ENCODE measurements around the gene SUSD3. TPM values are rescaled to one million over a fixed set of nuclear protein-coding genes. Genes with fewer than 3 reads are reported as not detected.

Gene SUSD3
- total RNA-seq, 1 experiment from 2014 or later: 5.0 TPM

DNA sequence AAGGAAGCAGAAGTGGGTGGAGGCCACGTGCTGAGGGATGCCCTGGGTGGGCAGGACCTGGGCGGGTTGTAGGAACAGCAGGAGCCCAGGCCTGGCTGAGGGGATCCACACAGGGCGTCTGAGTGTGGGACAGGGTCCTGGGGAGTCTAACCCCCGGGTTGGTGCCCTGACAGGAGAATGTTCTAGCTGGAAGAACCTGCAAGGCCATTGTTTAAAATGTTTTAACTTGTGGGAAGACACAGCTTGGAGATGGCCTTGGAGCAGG lies 33.9 kb upstream of the SUSD3 start:
- H3K27ac ChIP-seq (ENCODE audit: low read length): no peak overlapping the region
- ATAC-seq: no peak
- in situ Hi-C loops (cut with HindIII; ENCODE audit: low pct_unique_long_range_greater_than_20kb, low sequenced_read_pairs) (no loop called here), intact Hi-C loops (cut with micrococcal nuclease; ENCODE audit: unreplicated experiment) (no loop called here)
- no peaks in the 10 kb centered on the region for H3K4me1 ChIP-seq (ENCODE audit: control insufficient read depth, insufficient read depth, low read length)
- no peaks in the 10 kb centered on the region for H3K9me3 ChIP-seq (ENCODE audit: control insufficient read depth, insufficient read depth, low read depth, low read length)
- CTCF ChIA-PET: no interaction called here
- no peaks in the 10 kb centered on the region for H3K27me3 ChIP-seq (ENCODE audit: control insufficient read depth, insufficient read depth, low read length)
- TF ChIP-seq, protein P1, sequence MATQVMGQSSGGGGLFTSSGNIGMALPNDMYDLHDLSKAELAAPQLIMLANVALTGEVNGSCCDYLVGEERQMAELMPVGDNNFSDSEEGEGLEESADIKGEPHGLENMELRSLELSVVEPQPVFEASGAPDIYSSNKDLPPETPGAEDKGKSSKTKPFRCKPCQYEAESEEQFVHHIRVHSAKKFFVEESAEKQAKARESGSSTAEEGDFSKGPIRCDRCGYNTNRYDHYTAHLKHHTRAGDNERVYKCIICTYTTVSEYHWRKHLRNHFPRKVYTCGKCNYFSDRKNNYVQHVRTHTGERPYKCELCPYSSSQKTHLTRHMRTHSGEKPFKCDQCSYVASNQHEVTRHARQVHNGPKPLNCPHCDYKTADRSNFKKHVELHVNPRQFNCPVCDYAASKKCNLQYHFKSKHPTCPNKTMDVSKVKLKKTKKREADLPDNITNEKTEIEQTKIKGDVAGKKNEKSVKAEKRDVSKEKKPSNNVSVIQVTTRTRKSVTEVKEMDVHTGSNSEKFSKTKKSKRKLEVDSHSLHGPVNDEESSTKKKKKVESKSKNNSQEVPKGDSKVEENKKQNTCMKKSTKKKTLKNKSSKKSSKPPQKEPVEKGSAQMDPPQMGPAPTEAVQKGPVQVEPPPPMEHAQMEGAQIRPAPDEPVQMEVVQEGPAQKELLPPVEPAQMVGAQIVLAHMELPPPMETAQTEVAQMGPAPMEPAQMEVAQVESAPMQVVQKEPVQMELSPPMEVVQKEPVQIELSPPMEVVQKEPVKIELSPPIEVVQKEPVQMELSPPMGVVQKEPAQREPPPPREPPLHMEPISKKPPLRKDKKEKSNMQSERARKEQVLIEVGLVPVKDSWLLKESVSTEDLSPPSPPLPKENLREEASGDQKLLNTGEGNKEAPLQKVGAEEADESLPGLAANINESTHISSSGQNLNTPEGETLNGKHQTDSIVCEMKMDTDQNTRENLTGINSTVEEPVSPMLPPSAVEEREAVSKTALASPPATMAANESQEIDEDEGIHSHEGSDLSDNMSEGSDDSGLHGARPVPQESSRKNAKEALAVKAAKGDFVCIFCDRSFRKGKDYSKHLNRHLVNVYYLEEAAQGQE (IDR thresholded peaks at IDR 0.05; ENCODE audit: insufficient read depth in 1 of 2, low read depth in 2 of 2, low read length in 1 of 2): no peak
- TF ChIP-seq TCF7L2 (IDR thresholded peaks at IDR 0.05; ENCODE audit: low read depth, low read length): no peak
- no peak for TF ChIP-seq SIN3A (IDR thresholded peaks at IDR 0.05; ENCODE audit: borderline replicate concordance, insufficient read depth, low read depth, low read length)
- TF ChIP-seq, protein P2, sequence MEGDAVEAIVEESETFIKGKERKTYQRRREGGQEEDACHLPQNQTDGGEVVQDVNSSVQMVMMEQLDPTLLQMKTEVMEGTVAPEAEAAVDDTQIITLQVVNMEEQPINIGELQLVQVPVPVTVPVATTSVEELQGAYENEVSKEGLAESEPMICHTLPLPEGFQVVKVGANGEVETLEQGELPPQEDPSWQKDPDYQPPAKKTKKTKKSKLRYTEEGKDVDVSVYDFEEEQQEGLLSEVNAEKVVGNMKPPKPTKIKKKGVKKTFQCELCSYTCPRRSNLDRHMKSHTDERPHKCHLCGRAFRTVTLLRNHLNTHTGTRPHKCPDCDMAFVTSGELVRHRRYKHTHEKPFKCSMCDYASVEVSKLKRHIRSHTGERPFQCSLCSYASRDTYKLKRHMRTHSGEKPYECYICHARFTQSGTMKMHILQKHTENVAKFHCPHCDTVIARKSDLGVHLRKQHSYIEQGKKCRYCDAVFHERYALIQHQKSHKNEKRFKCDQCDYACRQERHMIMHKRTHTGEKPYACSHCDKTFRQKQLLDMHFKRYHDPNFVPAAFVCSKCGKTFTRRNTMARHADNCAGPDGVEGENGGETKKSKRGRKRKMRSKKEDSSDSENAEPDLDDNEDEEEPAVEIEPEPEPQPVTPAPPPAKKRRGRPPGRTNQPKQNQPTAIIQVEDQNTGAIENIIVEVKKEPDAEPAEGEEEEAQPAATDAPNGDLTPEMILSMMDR (IDR thresholded peaks at IDR 0.05): no peak
- TF ChIP-seq POLR2AphosphoS5 (IDR thresholded peaks at IDR 0.05; ENCODE audit: low read depth, low read length): no peak
- H3K36me3 ChIP-seq (ENCODE audit: control insufficient read depth, insufficient read depth, low read length): no peaks in the 10 kb centered on the region
- no TSS peak for BruUV-seq (replicated peaks)
- POLR2A ChIA-PET: no interaction called here
- DNase-seq (ENCODE audit: low read depth, low spot score): no peak
- no peak overlapping the region for H3K4me3 ChIP-seq (ENCODE audit: low read depth in 2 of 2, low read length in 2 of 2)

DNA sequence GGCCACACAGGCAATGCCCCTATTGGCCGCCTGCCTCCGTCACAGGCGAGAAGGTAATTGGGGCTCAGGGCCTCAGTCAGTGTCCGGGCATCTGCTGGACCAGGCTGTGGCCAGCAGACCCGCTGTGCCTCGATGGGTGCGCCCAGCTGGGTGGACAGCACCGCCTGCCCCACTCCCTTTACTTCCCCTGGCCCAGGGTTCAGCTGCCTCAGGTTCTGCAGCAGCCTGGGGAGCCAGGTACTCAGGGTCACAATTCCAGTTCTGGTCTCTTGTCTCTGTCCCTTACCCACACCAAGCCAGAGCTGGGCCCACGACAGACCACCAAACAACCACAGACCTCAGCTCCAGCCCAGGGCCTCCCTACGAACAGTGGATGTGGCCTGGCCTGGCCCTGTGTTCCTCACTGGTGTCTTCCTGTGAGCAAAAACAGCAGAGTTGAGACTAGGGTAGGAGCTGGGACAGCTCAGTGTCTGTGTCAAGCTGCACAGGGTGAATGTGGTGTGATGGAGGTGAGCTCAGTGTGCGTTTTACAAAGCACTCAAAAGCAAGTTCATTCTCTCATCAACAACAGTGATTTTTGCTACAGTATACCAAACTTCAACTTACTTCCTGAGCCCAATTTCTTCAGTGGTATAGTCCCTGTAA lies 33.4 kb upstream of the SUSD3 start:
- H3K27me3 ChIP-seq (ENCODE audit: control insufficient read depth, insufficient read depth, low read length): no peaks in the 10 kb centered on the region
- ATAC-seq (no peak), DNase-seq (ENCODE audit: low read depth, low spot score) (no peak)
- POLR2A ChIA-PET: no interaction called here
- no TSS peak for BruUV-seq (replicated peaks)
- H3K9me3 ChIP-seq (ENCODE audit: control insufficient read depth, insufficient read depth, low read depth, low read length): no peaks in the 10 kb centered on the region
- no peak overlapping the region for H3K4me3 ChIP-seq (ENCODE audit: low read depth in 2 of 2, low read length in 2 of 2)
- TF ChIP-seq POLR2AphosphoS5 (IDR thresholded peaks at IDR 0.05; ENCODE audit: low read depth, low read length) (no peak), TCF7L2 (IDR thresholded peaks at IDR 0.05; ENCODE audit: low read depth, low read length) (no peak)
- in situ Hi-C loops (cut with HindIII; ENCODE audit: low pct_unique_long_range_greater_than_20kb, low sequenced_read_pairs) (no loop called here), intact Hi-C loops (cut with micrococcal nuclease; ENCODE audit: unreplicated experiment) (no loop called here)
- H3K27ac ChIP-seq (ENCODE audit: low read length): no peak overlapping the region
- H3K36me3 ChIP-seq (ENCODE audit: control insufficient read depth, insufficient read depth, low read length): no peaks in the 10 kb centered on the region
- CTCF ChIA-PET: no interaction called here
- no peaks in the 10 kb centered on the region for H3K4me1 ChIP-seq (ENCODE audit: control insufficient read depth, insufficient read depth, low read length)

DNA sequence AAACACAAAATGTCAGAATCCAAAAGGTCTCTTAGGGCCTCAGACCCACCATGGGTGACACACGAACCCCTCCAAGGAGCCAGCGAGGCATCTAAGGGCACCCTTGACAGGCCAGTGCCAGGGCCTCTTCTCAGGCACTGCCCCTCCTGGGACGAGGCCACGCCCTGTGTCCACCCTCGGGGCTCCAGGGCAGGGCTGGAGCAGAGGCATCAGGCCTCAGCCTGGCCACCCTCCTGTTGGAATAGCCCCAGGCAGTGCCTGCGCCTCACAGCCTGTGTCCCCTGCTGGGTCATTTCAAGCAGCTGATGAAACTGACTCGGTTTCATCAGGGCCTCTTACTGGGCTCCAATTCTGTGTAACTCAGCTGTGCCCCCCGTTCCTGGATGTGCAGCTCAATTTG lies 32.8 kb upstream of the SUSD3 start:
- POLR2A ChIA-PET: no interaction called here

More for the DNA sequence above, 32.8 kb upstream of the SUSD3 start:
- intact Hi-C loops (cut with micrococcal nuclease; ENCODE audit: unreplicated experiment) (no loop called here), in situ Hi-C loops (cut with HindIII; ENCODE audit: low pct_unique_long_range_greater_than_20kb, low sequenced_read_pairs) (no loop called here)
- Histone ChIP-seq H3K27me3 (ENCODE audit: control insufficient read depth, insufficient read depth, low read length) (no peaks in the 10 kb centered on the region), H3K9me3 (ENCODE audit: control insufficient read depth, insufficient read depth, low read depth, low read length) (no peaks in the 10 kb centered on the region), H3K27ac (ENCODE audit: low read length) (no peak overlapping the region), H3K36me3 (ENCODE audit: control insufficient read depth, insufficient read depth, low read length) (no peaks in the 10 kb centered on the region), H3K4me1 (ENCODE audit: control insufficient read depth, insufficient read depth, low read length) (no peaks in the 10 kb centered on the region), H3K4me3 (ENCODE audit: low read depth in 2 of 2, low read length in 2 of 2) (no peak overlapping the region)
- TF ChIP-seq POLR2AphosphoS5 (IDR thresholded peaks at IDR 0.05; ENCODE audit: low read depth, low read length): no peak
- TF ChIP-seq, protein P1 (IDR thresholded peaks at IDR 0.05; ENCODE audit: insufficient read depth in 1 of 2, low read depth in 2 of 2, low read length in 1 of 2): no peak
- TF ChIP-seq, protein P2 (IDR thresholded peaks at IDR 0.05): no peak
- no peak for TF ChIP-seq TCF7L2 (IDR thresholded peaks at IDR 0.05; ENCODE audit: low read depth, low read length)
- no peak for TF ChIP-seq SIN3A (IDR thresholded peaks at IDR 0.05; ENCODE audit: borderline replicate concordance, insufficient read depth, low read depth, low read length)
- CTCF ChIA-PET: interaction anchor here (0.6 kb wide), 1 partner anchor 53 kb away, joined by 10 read pairs; no protein-coding TSS in a partner anchor
- no peak for ATAC-seq
- BruUV-seq (replicated peaks): no TSS peak
- no peak for DNase-seq (ENCODE audit: low read depth, low spot score)
